HG03354 (cell line): ENCODE results near the gene VMP1.
"Not testable (repeated sequence)": the region's sequence is repeated elsewhere in the genome, so short reads cannot be mapped to it uniquely, and the experiment has no call there.

ENCODE experiments used
- ATAC-seq: cut with Tn5 transposase; IDR thresholded peaks from one replicate; pipeline ENCODE4 v1.9.1; 2021; ENCODE audit warnings: mild to moderate bottlenecking; ENCODE audit not compliant: unreplicated experiment, poor library complexity, severe bottlenecking

The VMP1 gene

GRCh38 chr17:59851439-59852375 lies 144.3 kb downstream of the VMP1 start:
- no peak for ATAC-seq

- ATAC-seq, result not testable (repeated sequence)
These were observed 145.4 kb downstream of the VMP1 start for GRCh38 chr17:59852847-59853167.

DNA sequence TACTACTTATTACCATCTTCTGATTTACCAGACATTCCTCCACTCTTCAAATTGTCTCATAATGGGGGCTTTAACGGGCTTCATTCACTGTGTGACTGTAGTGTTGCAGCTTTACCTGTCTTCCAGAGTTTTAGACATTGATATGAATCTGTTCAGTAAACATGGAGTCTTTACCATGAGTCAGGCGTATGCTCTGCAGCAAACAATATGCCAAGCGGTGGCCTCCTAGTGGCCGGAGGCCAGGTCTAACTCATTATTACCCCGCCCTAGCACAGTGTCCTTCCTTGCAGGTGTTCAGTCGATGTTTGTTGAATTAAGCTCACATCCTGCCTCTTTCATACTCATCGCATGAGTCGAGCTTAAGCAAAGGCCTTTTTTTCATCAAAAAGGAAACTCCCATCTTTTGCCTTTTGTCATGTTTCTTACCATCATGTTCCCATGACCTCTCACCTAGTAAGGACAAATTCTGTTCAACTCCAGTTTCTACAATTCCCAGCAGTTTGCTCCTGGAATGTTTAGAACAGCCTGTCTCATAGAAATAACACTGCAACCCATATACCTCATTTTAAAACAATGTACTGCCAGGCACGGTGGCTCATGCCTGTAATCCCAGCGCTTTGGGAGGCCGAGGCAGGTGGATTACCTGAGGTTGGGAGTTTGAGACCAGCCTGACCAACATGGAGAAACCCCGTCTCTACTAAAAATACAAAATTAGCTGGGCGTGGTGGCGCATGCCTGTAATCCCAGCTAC lies 145.9 kb downstream of the VMP1 start:
- peak; percentile 68 for ATAC-seq

DNA sequence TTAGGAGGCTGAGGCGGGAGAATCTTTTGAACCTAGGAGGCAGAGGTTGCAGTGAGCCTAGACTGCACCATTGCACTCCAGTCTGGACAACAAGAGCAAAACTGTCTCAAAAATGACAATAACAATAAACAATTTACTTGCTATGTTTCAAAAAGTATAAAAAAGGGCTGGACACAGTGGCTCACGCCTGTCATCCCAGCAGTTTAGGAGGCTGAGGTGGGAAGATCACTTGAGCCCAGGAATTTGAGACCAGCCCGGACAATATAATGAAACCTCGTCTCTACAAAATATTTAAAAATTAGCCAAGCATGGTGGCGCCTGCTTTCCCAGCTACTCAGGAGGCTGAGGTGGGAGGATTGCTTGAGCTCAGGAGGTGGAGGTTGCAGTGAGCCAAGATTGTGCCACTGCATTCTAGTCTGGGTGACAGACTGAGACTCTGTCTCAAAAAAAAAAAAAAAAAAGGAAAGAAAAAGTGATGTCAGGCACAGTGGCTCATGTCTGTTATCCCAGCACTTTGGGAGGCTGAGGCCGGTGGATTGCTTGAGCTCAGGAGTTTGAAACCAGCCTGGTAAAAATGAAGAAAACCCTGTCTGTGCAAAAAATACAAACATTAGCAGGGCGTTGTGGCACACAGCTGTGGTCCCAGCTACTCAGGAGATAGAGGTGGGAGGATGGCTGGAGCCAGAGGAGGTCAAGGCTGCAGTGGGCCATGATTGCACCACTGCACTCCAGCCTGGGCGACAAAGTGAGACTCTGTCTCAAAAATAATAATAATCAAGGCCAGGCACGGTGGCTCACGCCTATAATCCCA lies 146.7 kb downstream of the VMP1 start:
- not testable (repeated sequence) for ATAC-seq

- no peak for ATAC-seq
These were observed 149.7 kb downstream of the VMP1 start for GRCh38 chr17:59856859-59857794.

GRCh38 chr17:59858167-59858816 lies 150.8 kb downstream of the VMP1 start:
- no peak for ATAC-seq

DNA sequence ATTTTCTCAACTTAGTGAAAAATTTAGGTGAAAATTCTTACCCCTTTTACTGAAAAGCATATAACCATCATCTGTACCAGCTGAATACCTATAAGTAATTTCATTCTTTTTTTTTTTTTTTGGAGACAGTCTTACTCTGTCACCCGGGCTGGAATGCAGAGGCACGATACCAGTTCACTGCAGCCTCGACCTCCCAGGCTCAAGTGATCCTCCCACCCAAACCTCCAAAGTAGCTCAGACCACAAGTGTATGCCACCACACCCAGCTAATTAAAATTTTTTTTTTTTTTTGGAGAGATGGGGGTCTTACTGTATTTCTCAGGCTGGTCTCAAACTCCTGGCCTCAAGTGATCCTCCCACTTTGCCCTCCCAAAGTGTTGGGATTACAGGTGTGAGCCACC lies 151.5 kb downstream of the VMP1 start:
- no peak for ATAC-seq

DNA sequence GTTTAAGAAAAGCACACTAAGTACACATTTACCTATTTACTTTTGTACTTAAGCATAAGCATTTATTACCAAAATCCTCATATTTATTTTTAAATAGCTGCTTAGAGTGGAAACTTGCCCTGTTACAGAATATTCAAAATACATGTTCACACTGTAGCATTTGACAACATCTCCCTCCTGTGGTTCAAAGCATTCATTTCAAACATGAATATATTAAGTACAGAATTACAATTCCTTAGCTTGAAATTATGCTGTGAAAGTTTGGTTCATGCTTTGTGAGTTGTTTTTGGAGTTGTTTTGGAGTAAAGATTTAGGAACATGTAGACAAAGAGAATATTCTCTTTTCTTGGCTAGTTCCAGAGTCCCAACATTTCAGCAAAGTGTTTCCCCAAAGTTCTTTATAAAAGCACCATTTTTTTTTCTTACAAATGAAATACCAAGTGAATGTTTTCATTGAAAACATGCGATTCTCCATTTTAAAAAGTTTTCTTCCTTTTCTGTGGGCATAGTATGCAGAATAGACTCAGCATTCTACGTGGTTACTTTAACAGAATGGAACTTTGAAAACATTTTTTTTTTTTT lies 152.1 kb downstream of the VMP1 start:
- no peak for ATAC-seq

GRCh38 chr17:59863616-59864015 lies 156.2 kb downstream of the VMP1 start:
- no peak for ATAC-seq

DNA sequence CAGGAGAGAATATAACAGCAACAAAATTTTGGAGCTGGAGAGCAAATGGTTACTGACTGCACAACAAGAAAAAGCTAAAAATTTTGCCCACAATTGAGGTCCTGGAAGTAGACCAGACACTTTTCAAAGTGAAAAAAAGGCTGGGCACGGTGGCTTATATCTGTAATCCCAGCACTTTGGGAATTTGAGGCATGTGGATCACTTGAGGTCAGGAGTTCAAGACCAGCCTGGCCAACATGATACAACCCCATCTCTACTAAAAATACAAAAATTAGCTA lies 162.4 kb downstream of the VMP1 start:
- ATAC-seq, result no peak

- no peak for ATAC-seq
These were observed 163.0 kb downstream of the VMP1 start for GRCh38 chr17:59870482-59870881.

- ATAC-seq, result no peak
These were observed 164.9 kb downstream of the VMP1 start for GRCh38 chr17:59872351-59872750.

- not testable (repeated sequence) for ATAC-seq
These were observed 166.0 kb downstream of the VMP1 start for GRCh38 chr17:59873414-59873813.

DNA sequence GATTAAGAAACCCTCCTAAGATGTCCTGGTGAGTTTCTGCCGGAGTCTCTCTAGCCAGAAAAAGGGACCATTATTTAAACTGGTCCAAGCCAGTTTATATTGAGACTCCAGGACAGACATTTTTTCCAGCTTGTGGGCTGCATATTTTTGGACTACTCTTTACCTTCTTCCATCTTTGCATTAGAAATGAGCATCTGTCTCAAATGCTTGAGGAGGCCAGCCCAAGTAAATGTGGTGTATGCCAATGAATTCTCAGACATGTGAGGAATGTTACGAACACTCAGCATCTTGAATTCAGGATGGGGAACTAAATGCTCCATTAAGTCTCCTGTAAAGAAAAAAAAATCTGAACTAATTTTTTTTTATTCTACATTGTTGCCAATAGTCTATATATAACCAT lies 166.9 kb downstream of the VMP1 start:
- ATAC-seq, result no peak

DNA sequence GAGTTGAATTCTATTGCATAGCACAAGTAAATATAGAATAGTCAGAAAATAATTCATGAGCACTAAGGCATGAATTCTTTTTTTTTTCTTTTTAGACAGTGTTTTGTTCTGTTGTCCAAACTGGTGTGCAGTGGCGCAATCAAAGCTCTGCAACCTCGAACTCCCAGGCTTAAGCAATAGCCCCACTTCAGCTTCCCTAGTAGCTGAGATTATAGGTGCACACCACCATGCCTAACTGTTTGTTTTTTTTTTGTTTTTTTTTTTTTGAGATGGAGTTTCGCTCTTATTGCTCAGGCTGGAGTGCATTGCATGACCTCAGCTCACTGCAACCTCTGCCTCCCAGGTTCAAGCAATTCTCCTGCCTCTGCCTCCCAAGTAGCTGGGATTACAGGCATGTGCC lies 168.7 kb downstream of the VMP1 start:
- no peak for ATAC-seq

GRCh38 chr17:59877965-59878364 lies 170.5 kb downstream of the VMP1 start:
- no peak for ATAC-seq

DNA sequence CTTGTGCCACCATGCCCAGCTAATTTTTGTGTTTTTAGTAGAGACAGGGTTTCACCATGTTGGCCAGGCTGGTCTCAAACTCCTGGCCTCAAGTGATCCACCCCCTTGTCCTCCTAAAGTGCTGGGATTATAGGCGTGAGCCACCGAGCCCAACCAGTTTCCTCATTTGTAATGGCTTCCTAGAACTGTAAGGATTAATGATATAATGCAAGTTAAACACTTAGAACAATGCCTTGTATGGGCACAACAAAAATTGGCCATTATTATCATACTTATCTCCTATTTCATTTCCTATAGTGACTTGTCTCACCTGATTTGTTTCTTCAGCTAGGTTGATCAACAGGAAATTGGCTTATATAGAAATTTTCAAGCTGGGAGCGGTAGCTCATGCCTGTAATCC lies 171.2 kb downstream of the VMP1 start:
- no peak for ATAC-seq

GRCh38 chr17:59884861-59885260 lies 177.4 kb downstream of the VMP1 start:
- no peak for ATAC-seq
